Measurements from ENCODE around the gene ADCYAP1R1. TPM values are rescaled to one million over a fixed set of nuclear protein-coding genes. Genes with fewer than 3 reads are reported as not detected.

The ADCYAP1R1 gene
- total RNA-seq (ENCODE audit: unreplicated experiment): 39.3 TPM
- long read RNA-seq, partial matches to known transcripts: 0 of 3 reads
- long read RNA-seq, other reads (novel, unspliced or antisense): 3 of 3 reads

GRCh38 chr7:31051598-31052486, at the start of gene ADCYAP1R1:
Gene ADCYAP1R1 (plus strand): TSS chr7:31052308. CDS start chr7:31063265, 10,957 bp downstream.
- Mint-ChIP-seq H3K27ac (ENCODE audit: unreplicated experiment) (no peak within 1 kb of the TSS), H3K4me1 (ENCODE audit: unreplicated experiment) (peaks cover 27% of the 10 kb centered on the region), H3K36me3 (ENCODE audit: low read depth, unreplicated experiment) (peaks cover 10% of the 10 kb centered on the region), H3K9me3 (ENCODE audit: unreplicated experiment) (no peaks in the 10 kb centered on the region), H3K27me3 (ENCODE audit: unreplicated experiment) (peaks cover 24% of the 10 kb centered on the region), H3K4me3 (ENCODE audit: unreplicated experiment) (peak within 1 kb of the TSS; percentile 93)
- TF ChIP-seq CTCF (IDR thresholded peaks at IDR 0.05; ENCODE audit: unreplicated experiment): no peak
- peak; percentile 51 for DNase-seq (ENCODE audit: low spot score)

- no peak for DNase-seq (ENCODE audit: low spot score)
- H3K36me3 Mint-ChIP-seq (ENCODE audit: low read depth, unreplicated experiment): no peaks in the 10 kb centered on the region
- no peak overlapping the region for H3K4me3 Mint-ChIP-seq (ENCODE audit: unreplicated experiment)
- TF ChIP-seq CTCF (IDR thresholded peaks at IDR 0.05; ENCODE audit: unreplicated experiment): no peak
- H3K9me3 Mint-ChIP-seq (ENCODE audit: unreplicated experiment): no peaks in the 10 kb centered on the region
- no peak overlapping the region for H3K27ac Mint-ChIP-seq (ENCODE audit: unreplicated experiment)
- peaks cover 3% of the 10 kb centered on the region for H3K27me3 Mint-ChIP-seq (ENCODE audit: unreplicated experiment)
- H3K4me1 Mint-ChIP-seq (ENCODE audit: unreplicated experiment): peaks cover 17% of the 10 kb centered on the region
Observed at GRCh38 chr7:31003097-31003496, 49.0 kb upstream of the ADCYAP1R1 start.

GRCh38 chr7:31003721-31004120, 48.4 kb upstream of the ADCYAP1R1 start:
- Mint-ChIP-seq H3K27me3 (ENCODE audit: unreplicated experiment) (peaks cover 5% of the 10 kb centered on the region), H3K9me3 (ENCODE audit: unreplicated experiment) (no peaks in the 10 kb centered on the region), H3K36me3 (ENCODE audit: low read depth, unreplicated experiment) (no peaks in the 10 kb centered on the region), H3K27ac (ENCODE audit: unreplicated experiment) (no peak overlapping the region), H3K4me1 (ENCODE audit: unreplicated experiment) (peaks cover 17% of the 10 kb centered on the region), H3K4me3 (ENCODE audit: unreplicated experiment) (no peak overlapping the region)
- no peak for TF ChIP-seq CTCF (IDR thresholded peaks at IDR 0.05; ENCODE audit: unreplicated experiment)
- no peak for DNase-seq (ENCODE audit: low spot score)

GRCh38 chr7:31004393-31004792, 47.7 kb upstream of the ADCYAP1R1 start:
- Mint-ChIP-seq H3K4me1 (ENCODE audit: unreplicated experiment) (peaks cover 23% of the 10 kb centered on the region), H3K9me3 (ENCODE audit: unreplicated experiment) (no peaks in the 10 kb centered on the region), H3K4me3 (ENCODE audit: unreplicated experiment) (no peak overlapping the region), H3K27me3 (ENCODE audit: unreplicated experiment) (peaks cover 5% of the 10 kb centered on the region), H3K36me3 (ENCODE audit: low read depth, unreplicated experiment) (no peaks in the 10 kb centered on the region), H3K27ac (ENCODE audit: unreplicated experiment) (no peak overlapping the region)
- DNase-seq (ENCODE audit: low spot score): no peak
- no peak for TF ChIP-seq CTCF (IDR thresholded peaks at IDR 0.05; ENCODE audit: unreplicated experiment)

- no peak overlapping the region for H3K4me3 Mint-ChIP-seq (ENCODE audit: unreplicated experiment)
- H3K36me3 Mint-ChIP-seq (ENCODE audit: low read depth, unreplicated experiment): no peaks in the 10 kb centered on the region
- no peak for TF ChIP-seq CTCF (IDR thresholded peaks at IDR 0.05; ENCODE audit: unreplicated experiment)
- peaks cover 5% of the 10 kb centered on the region for H3K27me3 Mint-ChIP-seq (ENCODE audit: unreplicated experiment)
- peaks cover 13% of the 10 kb centered on the region for H3K4me1 Mint-ChIP-seq (ENCODE audit: unreplicated experiment)
- H3K27ac Mint-ChIP-seq (ENCODE audit: unreplicated experiment): no peak overlapping the region
- DNase-seq (ENCODE audit: low spot score): no peak
- no peaks in the 10 kb centered on the region for H3K9me3 Mint-ChIP-seq (ENCODE audit: unreplicated experiment)
Observed at GRCh38 chr7:31006857-31007256, 45.3 kb upstream of the ADCYAP1R1 start.

Data from endothelial cell (in vitro differentiated cells).